HG02885 (cell line): Measurements from ENCODE around the gene BIRC2.
"Not testable (repeated sequence)": the region's sequence is repeated elsewhere in the genome, so short reads cannot be mapped to it uniquely, and the experiment has no call there.

ENCODE experiments used
- ATAC-seq: cut with Tn5 transposase; IDR thresholded peaks from one replicate; pipeline ENCODE4 v1.9.1; 2021; ENCODE audit warnings: mild to moderate bottlenecking; ENCODE audit not compliant: unreplicated experiment, poor library complexity

The BIRC2 gene

GRCh38 chr11:102320679-102321078, 26.3 kb upstream of the BIRC2 start:
- ATAC-seq, result no peak

DNA sequence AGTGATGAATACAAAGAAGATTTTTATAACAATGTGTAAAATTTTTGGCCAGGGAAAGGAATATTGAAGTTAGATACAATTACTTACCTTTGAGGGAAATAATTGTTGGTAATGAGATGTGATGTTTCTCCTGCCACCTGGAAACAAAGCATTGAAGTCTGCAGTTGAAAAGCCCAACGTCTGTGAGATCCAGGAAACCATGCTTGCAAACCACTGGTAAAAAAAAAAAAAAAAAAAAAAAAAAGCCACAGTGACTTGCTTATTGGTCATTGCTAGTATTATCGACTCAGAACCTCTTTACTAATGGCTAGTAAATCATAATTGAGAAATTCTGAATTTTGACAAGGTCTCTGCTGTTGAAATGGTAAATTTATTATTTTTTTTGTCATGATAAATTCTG, 24.5 kb upstream of the BIRC2 start:
- ATAC-seq, result no peak

DNA sequence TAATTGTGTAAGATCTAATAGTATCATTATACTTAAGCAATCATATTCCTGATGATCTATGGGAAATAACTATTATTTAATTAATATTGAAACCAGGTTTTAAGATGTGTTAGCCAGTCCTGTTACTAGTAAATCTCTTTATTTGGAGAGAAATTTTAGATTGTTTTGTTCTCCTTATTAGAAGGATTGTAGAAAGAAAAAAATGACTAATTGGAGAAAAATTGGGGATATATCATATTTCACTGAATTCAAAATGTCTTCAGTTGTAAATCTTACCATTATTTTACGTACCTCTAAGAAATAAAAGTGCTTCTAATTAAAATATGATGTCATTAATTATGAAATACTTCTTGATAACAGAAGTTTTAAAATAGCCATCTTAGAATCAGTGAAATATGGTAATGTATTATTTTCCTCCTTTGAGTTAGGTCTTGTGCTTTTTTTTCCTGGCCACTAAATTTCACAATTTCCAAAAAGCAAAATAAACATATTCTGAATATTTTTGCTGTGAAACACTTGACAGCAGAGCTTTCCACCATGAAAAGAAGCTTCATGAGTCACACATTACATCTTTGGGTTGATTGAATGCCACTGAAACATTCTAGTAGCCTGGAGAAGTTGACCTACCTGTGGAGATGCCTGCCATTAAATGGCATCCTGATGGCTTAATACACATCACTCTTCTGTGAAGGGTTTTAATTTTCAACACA, 23.3 kb upstream of the BIRC2 start:
- no peak for ATAC-seq

DNA sequence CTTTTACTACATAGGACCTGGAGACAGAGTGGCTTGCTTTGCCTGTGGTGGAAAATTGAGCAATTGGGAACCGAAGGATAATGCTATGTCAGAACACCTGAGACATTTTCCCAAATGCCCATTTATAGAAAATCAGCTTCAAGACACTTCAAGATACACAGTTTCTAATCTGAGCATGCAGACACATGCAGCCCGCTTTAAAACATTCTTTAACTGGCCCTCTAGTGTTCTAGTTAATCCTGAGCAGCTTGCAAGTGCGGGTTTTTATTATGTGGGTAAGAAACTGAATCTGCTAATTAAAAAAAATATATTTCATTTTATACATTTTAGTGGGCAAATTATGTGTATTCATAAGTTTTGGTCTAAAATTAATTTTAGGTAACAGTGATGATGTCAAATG, 21.9 kb upstream of the BIRC2 start:
- no peak for ATAC-seq

DNA sequence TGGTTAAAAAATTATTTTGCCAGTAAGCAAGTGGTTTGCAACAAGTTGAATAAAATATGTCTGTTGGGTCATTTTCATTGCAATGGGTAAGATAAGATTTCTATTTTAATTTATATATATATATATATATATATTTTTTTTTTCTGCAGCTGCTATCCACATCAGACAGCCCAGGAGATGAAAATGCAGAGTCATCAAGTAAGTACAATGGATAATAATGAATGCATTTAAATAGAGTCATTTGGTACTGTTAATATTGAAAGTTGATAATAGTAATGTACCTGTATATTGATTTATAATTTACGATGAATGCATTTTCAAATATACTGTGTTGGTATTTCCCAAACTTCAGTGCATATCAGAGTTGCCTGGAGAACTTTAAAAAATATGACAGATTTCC, 18.3 kb upstream of the BIRC2 start:
- ATAC-seq, result no peak

DNA sequence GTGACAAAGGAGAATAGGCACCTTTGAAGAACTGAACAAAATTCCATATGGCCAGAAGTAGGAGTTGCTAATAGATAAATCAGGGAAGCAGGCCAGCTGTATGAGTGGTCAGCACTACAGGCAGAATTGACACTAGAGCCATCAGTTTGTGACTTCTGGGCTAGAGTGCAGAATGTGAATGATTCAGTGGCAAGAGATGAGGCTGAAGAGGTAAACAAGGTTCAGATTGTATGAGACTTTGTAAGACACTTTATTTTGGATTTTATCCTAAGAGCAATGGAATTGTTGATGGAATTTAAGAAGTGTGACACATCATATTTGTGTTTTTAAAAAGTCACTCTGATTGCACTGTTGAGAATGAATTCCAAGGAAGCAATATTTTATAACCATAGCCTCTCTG, 16.8 kb upstream of the BIRC2 start:
- no peak for ATAC-seq

DNA sequence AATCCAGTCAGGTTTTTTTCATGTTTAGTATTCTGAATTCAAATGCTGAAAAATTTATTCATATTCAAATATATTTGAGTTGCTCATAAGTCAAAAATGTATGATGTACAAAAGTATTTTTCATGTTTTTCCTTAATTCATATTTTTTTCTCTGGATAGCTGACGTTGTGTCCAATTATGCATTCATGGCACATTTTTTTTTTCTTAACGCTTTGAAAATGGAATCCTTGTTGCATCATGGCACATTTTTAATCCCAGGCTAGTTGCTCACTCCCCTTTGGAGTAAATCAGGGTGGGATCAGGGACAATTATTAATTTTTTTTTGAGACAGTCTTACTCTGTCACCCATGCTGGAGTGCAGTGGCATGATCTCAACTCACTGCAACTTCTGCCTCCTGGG, 15.7 kb upstream of the BIRC2 start:
- no peak for ATAC-seq

DNA sequence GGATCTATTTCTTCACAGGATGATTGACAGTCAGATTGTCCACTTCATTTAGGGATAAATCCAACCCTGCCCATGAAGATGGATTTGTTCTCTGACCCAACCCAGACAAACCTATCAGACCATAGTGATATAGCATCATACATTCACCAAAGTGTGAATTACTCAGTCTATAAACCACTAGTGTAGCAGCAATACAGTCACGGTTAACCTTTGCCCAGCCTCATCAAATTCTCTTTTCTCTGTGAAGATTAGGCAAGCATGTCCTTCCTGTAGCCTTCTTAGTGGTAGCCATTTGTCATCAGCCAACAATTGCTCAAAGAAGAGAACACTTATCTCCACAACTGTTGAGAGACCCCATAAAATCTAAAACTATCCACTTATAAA, 14.4 kb upstream of the BIRC2 start:
- ATAC-seq, result no peak

- no peak for ATAC-seq
These were observed 8.5 kb upstream of the BIRC2 start for GRCh38 chr11:102338479-102339010.

GRCh38 chr11:102341311-102341710, 5.7 kb upstream of the BIRC2 start:
- not testable (repeated sequence) for ATAC-seq

DNA sequence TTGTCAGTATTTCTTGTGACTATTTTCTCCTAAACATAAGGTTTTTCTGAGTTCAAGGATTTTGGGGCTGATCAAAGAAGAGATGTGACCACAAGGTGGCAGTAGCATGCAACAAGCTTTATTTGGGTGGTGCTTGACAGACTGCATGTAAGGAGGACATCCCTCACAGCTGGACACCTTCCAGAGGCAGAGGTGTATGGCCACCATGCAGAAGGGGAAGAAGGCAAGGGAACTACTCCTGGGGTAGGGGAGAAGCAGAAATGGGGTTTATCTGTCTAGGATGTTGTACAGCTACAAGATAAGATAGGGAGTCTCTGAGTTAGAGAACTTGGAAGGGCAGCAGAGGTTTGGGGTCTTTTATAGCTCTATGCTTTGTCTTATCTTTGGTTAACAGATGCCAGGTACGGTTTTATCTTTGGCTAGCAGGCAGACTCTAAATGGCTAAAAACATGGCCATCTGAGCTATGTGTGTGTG, 5.1 kb upstream of the BIRC2 start:
- ATAC-seq, result peak; percentile 60

GRCh38 chr11:102343809-102344208, 3.2 kb upstream of the BIRC2 start:
- no peak for ATAC-seq

GRCh38 chr11:102345904-102346303, 1.1 kb upstream of the BIRC2 start:
- ATAC-seq, result no peak

GRCh38 chr11:102346456-102346747, 612 bp upstream of the BIRC2 start:
- ATAC-seq, result no peak

DNA sequence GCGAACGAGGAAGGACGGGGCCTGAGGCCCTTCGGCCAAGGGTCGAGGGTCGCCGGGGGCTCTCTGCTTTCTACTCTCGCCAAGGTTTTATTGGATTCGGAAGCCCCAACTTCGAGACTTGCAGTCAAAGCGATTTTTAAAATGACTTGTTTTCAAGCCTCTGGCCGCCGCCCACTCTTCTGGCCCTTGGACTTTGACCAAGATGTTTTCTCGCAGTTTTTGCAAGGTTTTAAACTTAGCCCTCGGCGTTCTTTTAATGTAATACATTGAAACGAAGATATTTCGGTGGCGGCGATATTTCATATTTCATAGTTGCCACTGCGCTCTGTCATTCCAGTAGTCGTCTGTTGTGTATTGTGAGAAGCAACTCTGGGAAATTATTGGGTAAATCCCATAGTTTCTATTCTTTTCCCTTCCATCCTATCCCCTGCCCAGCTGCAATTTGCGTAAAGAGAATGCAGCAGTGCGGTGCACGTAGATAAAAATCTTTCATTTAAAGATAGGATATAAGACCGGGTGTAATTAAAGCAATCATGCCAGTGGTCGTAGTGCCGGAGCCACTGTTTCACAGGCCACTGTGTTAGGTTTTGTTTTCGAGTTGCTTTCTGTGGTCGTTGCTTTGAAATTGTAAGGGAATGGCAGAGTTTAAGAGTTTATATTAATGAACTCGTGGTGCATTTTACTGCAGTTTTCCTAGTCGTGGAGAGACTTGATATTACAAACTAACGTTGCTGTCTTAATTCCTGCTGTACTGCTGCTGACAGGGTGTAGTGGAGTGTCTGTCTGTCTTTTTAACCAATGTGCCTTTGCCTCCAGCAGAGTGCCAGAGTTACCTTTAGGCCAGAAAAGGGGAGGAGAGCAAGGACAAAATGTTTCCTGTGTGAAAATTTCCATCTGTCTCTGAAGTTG, 702 bp downstream of the BIRC2 start:
- peak; percentile 14 for ATAC-seq

- no peak for ATAC-seq
These were observed 10.1 kb downstream of the BIRC2 start for GRCh38 chr11:102357116-102357515.

DNA sequence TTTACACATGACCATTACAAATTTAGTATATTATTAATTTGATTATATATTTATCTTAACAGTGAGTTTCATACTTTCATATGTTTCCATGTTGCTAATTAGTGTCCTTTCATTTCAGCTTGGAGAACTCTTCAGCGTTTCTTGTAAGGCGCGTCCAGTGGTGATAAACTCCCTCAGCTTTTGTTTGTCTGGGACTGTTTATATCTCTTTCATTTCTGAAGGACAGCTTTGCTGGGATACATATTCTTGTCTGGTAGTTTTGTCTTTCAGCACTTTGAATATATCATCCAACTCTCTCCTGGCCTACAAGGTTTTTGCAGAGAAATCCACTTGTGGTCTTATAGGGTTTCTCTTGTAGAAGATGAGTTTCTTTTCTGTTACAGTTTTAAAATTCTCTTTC, 12.4 kb downstream of the BIRC2 start:
- no peak for ATAC-seq

DNA sequence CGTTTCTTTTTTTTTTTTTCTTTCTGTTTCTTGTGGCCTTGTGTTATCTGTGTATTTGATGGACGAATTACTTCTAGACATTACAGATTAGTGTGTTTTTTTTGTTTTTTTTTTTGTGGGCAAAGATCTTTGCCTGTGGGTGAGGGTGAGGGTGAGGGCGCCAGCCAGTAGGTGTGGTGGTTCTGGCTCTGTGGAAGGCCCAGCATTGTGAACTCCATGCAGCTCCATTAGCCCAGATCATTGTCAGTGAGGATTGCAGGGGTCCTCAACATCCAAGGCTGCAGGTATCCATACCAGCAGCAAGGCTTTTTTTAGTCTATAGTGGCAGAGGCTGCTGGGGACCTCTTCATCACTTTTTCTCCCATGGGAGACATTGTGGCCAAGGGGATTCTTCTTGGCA, 13.7 kb downstream of the BIRC2 start:
- no peak for ATAC-seq

GRCh38 chr11:102361086-102362031, 14.3 kb downstream of the BIRC2 start:
- ATAC-seq, result peak; percentile 86

DNA sequence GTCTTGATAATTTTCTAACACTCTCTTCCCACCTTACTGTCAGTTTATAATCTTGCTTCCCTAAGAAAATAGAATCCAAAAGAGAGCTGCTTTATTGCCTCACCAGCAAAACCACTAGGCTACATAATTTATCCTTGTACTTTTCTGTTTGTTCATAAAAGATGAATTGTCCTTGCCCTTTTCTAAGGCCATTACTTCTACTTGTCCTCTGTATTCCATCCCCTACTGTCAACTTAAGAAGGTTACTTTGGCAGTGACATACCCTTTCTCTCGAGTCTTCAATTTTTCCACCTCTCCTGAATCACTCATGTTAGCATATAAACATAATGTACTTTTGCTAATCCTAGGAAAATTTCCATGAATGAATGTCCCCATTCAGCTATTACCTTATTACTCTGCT, 18.0 kb downstream of the BIRC2 start:
- no peak for ATAC-seq
